K562 (cell line): ENCODE results near the gene CNPY4. TPM values are rescaled to one million over a fixed set of nuclear protein-coding genes. Genes with fewer than 3 reads are reported as not detected.
A peak's percentile ranks its signal among the peaks of the same experiment; 100 is the strongest.

Source experiments
- CBX2 ChIP-seq: fragments of 200-600 bp; sonication (generic); IDR thresholded peaks from one replicate; pipeline ENCODE4 v1.6.1; 2012; ENCODE audit warnings: mild to moderate bottlenecking, low read length, inconsistent platforms; ENCODE audit not compliant: insufficient read depth, poor library complexity, severe bottlenecking
- HBP1 ChIP-seq: fragments of 450-650 bp; formaldehyde crosslinking; IDR thresholded peaks from 2 replicates; pipeline ENCODE4 v1.4.0; 2022; ENCODE audit warnings: missing genetic modification characterization
- NR4A1 ChIP-seq, 2 experiments: fragments of 250-450 bp in 1 of 2; fragments of 450-650 bp in 1 of 2; sonication (Bioruptor Pico) in 1 of 2; IDR thresholded peaks; 2 replicates each; pipeline versions ENCODE4 v1.4.0 to v1.6.1; 2016 to 2020; ENCODE audit warnings: mild to moderate bottlenecking in 2 of 2, missing compliant biosample characterization in 1 of 2, missing genetic modification characterization in 1 of 2, moderate library complexity in 1 of 2
- NUFIP1 ChIP-seq: fragments of 450-650 bp; IDR thresholded peaks from 2 replicates; pipeline ENCODE4 v1.6.1; 2018; ENCODE audit not compliant: partially characterized antibody
- REST ChIP-seq, 2 experiments: fragments of 450-650 bp; formaldehyde crosslinking in 1 of 2; IDR thresholded peaks; 2 replicates each; pipeline versions ENCODE4 v1.4.0 to v1.6.1; 2014 to 2020; ENCODE audit warnings: mild to moderate bottlenecking in 2 of 2, borderline replicate concordance in 1 of 2, low read depth in 1 of 2
- ZKSCAN8 ChIP-seq: fragments of 200-800 bp; sonication (Bioruptor generic); IDR thresholded peaks from 2 replicates; pipeline ENCODE4 v1.6.1; 2016; ENCODE audit warnings: missing genetic modification characterization, missing compliant biosample characterization
- ZNF347 ChIP-seq: fragments of 450-650 bp; formaldehyde crosslinking; IDR thresholded peaks from 2 replicates; pipeline ENCODE4 v1.4.0; 2020; ENCODE audit warnings: low read depth, mild to moderate bottlenecking, moderate library complexity
- polyA plus RNA-seq, 8 experiments: library from polyadenylated mRNA; depleted of rRNA in 4 of 8; stranded (reverse) in 5 of 8; unstranded in 3 of 8; fragments of >200 nt; fragmentation: Nextera tagmentation in 2 of 8; fragmentation: Illumina TruSeq in 1 of 8; extraction: Ambion mirVana in 2 of 8; extraction: Trizol in 1 of 8; gene quantifications; 2 replicates each; pipeline versions ENCODE4 v1.2.1 to v1.2.3, GENCODE V29; 2011 to 2014; ENCODE audit warnings: inconsistent platforms in 1 of 8, missing spikeins in 1 of 8
- total RNA-seq, 7 experiments: library from RNA; depleted of rRNA in 6 of 7; stranded (reverse); fragments of >200 nt in 6 of 7; fragmentation: Illumina TruSeq in 2 of 7; extraction: Trizol in 2 of 7; gene quantifications; 2 replicates each; pipeline versions ENCODE4 v1.2.1 to v1.2.3, GENCODE V29; 2011 to 2021; ENCODE audit warnings: low replicate concordance in 1 of 7
- TF ChIP-seq, protein P1 (sequence below), 2 experiments: fragments of 150-350 bp in 1 of 2; IDR thresholded peaks; 2 replicates each; pipeline ENCODE4 v1.6.1; 2012 to 2016; ENCODE audit warnings: low read depth in 2 of 2, low read length in 2 of 2, mild to moderate bottlenecking in 1 of 2, moderate library complexity in 1 of 2
- TF ChIP-seq, protein P2 (sequence below): fragments of 450-650 bp; formaldehyde crosslinking; IDR thresholded peaks from 2 replicates; pipeline ENCODE4 v1.4.0; 2022; ENCODE audit warnings: missing genetic modification characterization

The CNPY4 gene
- total and polyA plus RNA-seq, 9 of the 15 experiments (the other 6 are each of a cell fraction or from before 2014, with no cell fraction given): 1.9 to 11.2 (median 7.0) TPM

GRCh38 chr7:100091411-100092181 lies 27.8 kb upstream of the CNPY4 start (continued):
- TF ChIP-seq REST (IDR thresholded peaks at IDR 0.05; ENCODE audit: borderline replicate concordance): no peak
- TF ChIP-seq REST (CRISPR knock-in tag; IDR thresholded peaks at IDR 0.05; ENCODE audit: low read depth): no peak
- no peak for TF ChIP-seq ZNF347 (CRISPR knock-in tag)
- no peak for TF ChIP-seq NR4A1 (CRISPR knock-in tag; IDR thresholded peaks at IDR 0.05)
- TF ChIP-seq NR4A1 (tag; IDR thresholded peaks at IDR 0.05): no peak
- TF ChIP-seq HBP1 (CRISPR knock-in tag): peak; percentile 57; the same call in 1 of the 2 replicates
- TF ChIP-seq, protein P1, sequence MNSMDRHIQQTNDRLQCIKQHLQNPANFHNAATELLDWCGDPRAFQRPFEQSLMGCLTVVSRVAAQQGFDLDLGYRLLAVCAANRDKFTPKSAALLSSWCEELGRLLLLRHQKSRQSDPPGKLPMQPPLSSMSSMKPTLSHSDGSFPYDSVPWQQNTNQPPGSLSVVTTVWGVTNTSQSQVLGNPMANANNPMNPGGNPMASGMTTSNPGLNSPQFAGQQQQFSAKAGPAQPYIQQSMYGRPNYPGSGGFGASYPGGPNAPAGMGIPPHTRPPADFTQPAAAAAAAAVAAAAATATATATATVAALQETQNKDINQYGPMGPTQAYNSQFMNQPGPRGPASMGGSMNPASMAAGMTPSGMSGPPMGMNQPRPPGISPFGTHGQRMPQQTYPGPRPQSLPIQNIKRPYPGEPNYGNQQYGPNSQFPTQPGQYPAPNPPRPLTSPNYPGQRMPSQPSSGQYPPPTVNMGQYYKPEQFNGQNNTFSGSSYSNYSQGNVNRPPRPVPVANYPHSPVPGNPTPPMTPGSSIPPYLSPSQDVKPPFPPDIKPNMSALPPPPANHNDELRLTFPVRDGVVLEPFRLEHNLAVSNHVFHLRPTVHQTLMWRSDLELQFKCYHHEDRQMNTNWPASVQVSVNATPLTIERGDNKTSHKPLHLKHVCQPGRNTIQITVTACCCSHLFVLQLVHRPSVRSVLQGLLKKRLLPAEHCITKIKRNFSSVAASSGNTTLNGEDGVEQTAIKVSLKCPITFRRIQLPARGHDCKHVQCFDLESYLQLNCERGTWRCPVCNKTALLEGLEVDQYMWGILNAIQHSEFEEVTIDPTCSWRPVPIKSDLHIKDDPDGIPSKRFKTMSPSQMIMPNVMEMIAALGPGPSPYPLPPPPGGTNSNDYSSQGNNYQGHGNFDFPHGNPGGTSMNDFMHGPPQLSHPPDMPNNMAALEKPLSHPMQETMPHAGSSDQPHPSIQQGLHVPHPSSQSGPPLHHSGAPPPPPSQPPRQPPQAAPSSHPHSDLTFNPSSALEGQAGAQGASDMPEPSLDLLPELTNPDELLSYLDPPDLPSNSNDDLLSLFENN (IDR thresholded peaks at IDR 0.05; ENCODE audit: low read depth in 2 of 2, low read length in 2 of 2): 0 out of 4 replicates have a peak, but pooled peaks of 1 of the 2 experiments have one; percentile 22
- no peak for TF ChIP-seq CBX2
- TF ChIP-seq NUFIP1: no peak
- TF ChIP-seq ZKSCAN8 (CRISPR knock-in tag): no peak
- TF ChIP-seq, protein P2, sequence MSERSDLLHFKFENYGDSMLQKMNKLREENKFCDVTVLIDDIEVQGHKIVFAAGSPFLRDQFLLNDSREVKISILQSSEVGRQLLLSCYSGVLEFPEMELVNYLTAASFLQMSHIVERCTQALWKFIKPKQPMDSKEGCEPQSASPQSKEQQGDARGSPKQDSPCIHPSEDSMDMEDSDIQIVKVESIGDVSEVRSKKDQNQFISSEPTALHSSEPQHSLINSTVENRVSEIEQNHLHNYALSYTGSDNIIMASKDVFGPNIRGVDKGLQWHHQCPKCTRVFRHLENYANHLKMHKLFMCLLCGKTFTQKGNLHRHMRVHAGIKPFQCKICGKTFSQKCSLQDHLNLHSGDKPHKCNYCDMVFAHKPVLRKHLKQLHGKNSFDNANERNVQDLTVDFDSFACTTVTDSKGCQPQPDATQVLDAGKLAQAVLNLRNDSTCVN (CRISPR knock-in tag): no peak
